ENCODE measurements around the gene SLX9.

DNA sequence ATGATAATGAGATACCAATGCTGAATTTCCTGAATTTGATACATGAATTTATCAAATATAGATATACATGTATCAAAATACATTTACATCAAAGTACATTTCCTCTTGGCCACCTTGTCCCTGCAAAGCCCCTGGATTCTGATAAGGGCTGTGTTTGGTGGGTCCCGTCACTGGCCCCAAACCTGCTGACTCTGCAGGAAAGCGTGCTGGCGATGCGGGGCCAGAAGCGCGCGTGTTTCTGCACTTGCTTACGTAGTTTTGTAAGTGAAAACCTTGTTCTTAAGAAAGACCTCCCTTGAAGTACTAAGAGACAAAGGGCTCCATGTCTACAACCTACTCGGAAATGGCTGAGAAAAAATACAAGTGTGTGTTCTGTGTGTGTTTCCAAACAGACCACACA is 30.1 kb upstream of the SLX9 start:
- TF ChIP-seq, protein P1, sequence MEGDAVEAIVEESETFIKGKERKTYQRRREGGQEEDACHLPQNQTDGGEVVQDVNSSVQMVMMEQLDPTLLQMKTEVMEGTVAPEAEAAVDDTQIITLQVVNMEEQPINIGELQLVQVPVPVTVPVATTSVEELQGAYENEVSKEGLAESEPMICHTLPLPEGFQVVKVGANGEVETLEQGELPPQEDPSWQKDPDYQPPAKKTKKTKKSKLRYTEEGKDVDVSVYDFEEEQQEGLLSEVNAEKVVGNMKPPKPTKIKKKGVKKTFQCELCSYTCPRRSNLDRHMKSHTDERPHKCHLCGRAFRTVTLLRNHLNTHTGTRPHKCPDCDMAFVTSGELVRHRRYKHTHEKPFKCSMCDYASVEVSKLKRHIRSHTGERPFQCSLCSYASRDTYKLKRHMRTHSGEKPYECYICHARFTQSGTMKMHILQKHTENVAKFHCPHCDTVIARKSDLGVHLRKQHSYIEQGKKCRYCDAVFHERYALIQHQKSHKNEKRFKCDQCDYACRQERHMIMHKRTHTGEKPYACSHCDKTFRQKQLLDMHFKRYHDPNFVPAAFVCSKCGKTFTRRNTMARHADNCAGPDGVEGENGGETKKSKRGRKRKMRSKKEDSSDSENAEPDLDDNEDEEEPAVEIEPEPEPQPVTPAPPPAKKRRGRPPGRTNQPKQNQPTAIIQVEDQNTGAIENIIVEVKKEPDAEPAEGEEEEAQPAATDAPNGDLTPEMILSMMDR (IDR thresholded peaks at IDR 0.05), result no peak
- no peak for TF ChIP-seq POLR2A (IDR thresholded peaks at IDR 0.05)

Data from stomach (tissue), 4 donors.